ENCODE data around the gene SOS2.
"Not testable (repeated sequence)": the region's sequence is repeated elsewhere in the genome, so short reads cannot be mapped to it uniquely, and the experiment has no call there.

The SOS2 gene

GRCh38 chr14:50228313-50228712, 3.1 kb downstream of the SOS2 start:
- DNase-seq = no peak

GRCh38 chr14:50225974-50226297, 5.4 kb downstream of the SOS2 start:
- DNase-seq = no peak

GRCh38 chr14:50225067-50225973, 6.1 kb downstream of the SOS2 start:
- DNase-seq = peak; percentile 49

GRCh38 chr14:50222055-50222613, 9.2 kb downstream of the SOS2 start:
- no peak for DNase-seq

- no peak for DNase-seq
Observed at GRCh38 chr14:50218501-50218900, 12.9 kb downstream of the SOS2 start.

- no peak for DNase-seq
Observed at GRCh38 chr14:50215416-50215815, 16.0 kb downstream of the SOS2 start.

- DNase-seq = no peak
Observed at GRCh38 chr14:50213795-50214194, 17.6 kb downstream of the SOS2 start.

GRCh38 chr14:50212726-50213125, 18.7 kb downstream of the SOS2 start:
- no peak for DNase-seq

GRCh38 chr14:50210074-50210473, 21.3 kb downstream of the SOS2 start:
- no peak for DNase-seq

- DNase-seq = no peak
Observed at GRCh38 chr14:50198499-50198898, 32.9 kb downstream of the SOS2 start.

GRCh38 chr14:50191499-50191898, 39.9 kb downstream of the SOS2 start:
- no peak for DNase-seq

GRCh38 chr14:50186107-50186506, 45.3 kb downstream of the SOS2 start:
- DNase-seq = no peak

GRCh38 chr14:50173891-50174290, 57.5 kb downstream of the SOS2 start:
- DNase-seq = no peak

GRCh38 chr14:50171895-50172294, 59.5 kb downstream of the SOS2 start:
- DNase-seq = no peak

GRCh38 chr14:50167381-50167780, 64.0 kb downstream of the SOS2 start:
- DNase-seq = not testable (repeated sequence)

- no peak for DNase-seq
Observed at GRCh38 chr14:50156111-50156510, 75.3 kb downstream of the SOS2 start.

- no peak for DNase-seq
Observed at GRCh38 chr14:50148799-50149198, 82.6 kb downstream of the SOS2 start.

GRCh38 chr14:50139192-50139591, 92.2 kb downstream of the SOS2 start:
- no peak for DNase-seq

GRCh38 chr14:50127802-50128201, 103.6 kb downstream of the SOS2 start:
- no peak for DNase-seq

GRCh38 chr14:50123062-50123461, 108.3 kb downstream of the SOS2 start:
- no peak for DNase-seq

- no peak for DNase-seq
Observed at GRCh38 chr14:50122291-50122690, 109.1 kb downstream of the SOS2 start.

GRCh38 chr14:50121486-50121885, 109.9 kb downstream of the SOS2 start:
- no peak for DNase-seq

- no peak for DNase-seq
Observed at GRCh38 chr14:50117456-50117855, 113.9 kb downstream of the SOS2 start.

GRCh38 chr14:50116966-50117365, 114.4 kb downstream of the SOS2 start:
- DNase-seq = no peak
